Forelimb muscle (tissue), 1 donor: Measurements from ENCODE around the gene NAV3. TPM values are rescaled to one million over a fixed set of nuclear protein-coding genes. Genes with fewer than 3 reads are reported as not detected.

Experiments used
- DNase-seq: peaks from one replicate; pipeline ENCODE4 v3.0.0-alpha.2; 2013; ENCODE audit warnings: low read depth
- polyA plus RNA-seq: library from polyadenylated mRNA; unstranded; fragments of 120-200 nt; gene quantifications from one replicate; pipeline ENCODE4 v1.2.1, GENCODE V29; 2013; ENCODE audit not compliant: insufficient read length

Gene NAV3
- polyA plus RNA-seq, 1 donor: 14.0 TPM

DNA sequence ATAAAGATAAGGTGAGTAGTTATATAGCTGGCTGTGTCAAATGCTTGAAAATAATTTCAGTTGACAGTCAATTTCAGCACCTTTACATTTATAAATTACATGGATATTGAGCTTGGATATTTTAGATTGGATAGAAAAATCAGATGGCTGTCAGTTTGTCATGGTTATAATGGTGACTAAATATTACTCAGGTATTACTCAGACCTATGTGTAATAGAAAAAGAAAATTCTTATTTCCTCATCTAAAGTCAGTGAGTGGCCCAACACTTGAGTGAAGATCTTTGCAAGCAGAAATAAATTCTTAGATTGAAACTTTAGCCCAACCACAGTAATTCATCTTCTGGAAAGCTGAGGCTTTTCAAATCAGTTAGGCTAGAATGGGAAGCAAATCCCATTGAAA is 354.4 kb downstream of the NAV3 start:
- no peak for DNase-seq

DNA sequence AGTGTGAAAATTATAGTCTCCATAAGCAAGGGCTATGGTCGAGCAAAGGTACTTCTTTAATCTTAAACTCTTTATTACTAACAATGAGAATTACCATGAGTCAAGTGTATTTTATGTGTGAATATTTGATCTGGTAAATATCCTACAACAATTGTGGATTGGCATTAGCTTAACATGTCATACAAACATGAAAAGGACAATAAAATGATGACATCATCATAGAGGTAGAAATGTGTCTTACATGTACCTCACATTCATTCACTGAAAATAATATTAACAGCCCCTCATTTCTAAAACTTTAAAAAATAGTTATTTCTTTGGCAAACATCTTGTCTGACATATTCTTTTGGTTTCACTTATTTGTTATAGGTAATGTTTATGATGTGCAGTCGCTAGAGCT is 355.0 kb downstream of the NAV3 start:
- DNase-seq: no peak

DNA sequence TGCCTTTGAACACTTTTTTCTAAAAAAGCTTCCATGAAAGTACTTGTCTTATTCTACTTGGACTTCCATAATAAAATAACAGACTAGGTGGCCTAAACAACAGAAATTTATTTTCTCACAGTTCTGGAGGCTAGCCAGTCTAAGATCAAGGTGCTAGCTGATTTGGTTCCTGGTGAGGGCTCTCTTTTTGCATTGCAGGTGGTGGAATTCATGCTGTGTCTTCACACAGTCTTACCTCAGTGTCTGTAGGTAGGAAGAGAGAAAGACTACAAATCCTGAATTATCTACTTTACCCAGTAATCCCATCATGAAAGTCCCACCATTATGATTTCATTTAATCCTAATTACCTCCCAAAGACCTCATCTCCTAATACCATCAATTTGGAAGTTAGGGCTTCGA is 356.0 kb downstream of the NAV3 start:
- no peak for DNase-seq

DNA sequence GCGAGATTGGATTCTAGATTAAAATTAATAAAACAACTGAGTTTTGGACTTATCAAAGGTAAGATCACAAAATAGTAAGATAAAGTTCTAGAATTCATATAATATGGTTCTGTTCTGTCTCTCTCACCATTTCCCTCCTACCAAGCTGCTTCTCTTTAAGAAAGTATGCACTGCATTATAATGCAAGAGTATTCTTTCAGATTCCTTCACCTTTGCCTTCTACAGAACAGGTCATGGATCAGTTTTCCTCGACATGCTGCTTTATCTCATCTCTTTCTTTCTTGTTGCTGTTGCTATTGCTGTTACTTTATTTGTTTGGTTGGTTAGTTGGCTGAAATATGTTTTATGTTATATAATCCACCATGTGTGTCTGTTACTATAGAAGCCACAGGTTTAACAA is 357.0 kb downstream of the NAV3 start:
- DNase-seq: no peak

DNA sequence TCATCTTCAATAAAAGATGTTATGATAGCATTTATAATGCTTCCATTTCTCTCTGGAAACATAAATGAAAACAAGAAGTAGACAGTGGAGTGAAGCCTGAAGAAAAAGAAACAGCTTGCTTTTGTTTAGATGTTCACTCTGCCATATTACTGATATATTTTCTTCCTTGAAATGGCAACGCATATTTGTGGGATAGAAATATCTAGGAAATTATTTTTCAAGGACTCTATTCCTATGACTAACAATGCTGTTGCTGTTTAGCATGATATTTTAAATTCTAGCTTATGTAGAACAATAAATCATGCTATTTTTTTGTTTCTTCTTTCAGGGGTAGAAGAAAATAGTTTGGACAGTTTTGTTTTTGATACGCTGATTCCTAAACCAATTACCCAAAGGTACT is 359.0 kb downstream of the NAV3 start:
- no peak for DNase-seq

DNA sequence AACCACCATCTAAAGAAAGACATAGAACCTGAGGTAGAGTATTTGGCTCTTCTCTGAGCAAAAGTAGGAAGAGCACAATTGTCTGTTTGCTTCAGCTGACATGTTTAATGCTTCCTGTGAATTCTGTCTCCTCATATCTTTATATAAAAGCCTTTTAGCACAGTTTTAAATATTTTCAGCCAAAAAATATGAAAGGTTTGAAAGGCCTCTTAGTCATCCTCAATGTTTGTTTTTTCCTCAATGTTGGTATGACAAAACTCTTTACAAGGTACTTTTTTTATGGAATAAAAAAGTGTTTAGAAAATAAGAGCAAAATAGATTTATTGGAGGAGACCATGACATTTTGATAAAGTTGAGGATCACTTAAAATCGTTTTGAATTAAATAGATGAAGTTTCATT is 360.9 kb downstream of the NAV3 start:
- no peak for DNase-seq

DNA sequence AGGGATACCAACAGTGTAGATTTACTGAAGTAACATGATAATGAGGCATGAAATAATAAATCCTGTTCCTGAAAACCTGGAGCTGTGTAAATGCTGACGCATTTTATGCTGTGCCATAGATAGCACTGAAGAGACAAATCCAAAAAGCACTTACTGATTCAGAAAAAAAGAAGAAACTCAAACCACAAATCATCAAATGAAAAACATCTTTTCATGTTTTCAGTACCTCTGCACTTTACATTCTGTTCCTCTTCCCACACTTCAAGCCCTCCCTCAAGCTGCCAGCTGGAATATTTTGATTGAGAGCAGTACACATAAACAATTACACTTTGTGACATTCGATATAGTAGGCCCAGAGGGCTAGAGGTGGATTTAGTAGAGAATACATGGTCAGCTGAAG is 362.3 kb downstream of the NAV3 start:
- no peak for DNase-seq

DNA sequence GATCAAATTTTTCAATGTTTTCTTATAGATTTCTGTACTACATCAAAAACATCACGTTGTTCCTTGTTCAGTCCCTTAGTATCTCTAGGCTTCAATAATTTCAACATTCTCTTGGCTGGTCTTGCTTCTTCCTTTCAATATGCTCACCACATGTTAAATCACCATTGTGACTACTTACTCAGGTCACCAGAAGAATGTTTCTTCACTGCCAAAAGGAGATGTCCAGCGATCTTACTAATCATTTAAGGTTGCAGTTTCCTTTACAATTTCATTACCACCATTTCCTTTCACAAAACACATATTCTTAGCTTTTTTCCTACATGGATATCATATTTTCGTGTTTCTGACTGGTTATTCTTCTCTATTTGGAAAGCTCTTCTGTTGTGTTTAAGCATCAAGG is 363.8 kb downstream of the NAV3 start:
- DNase-seq: no peak

DNA sequence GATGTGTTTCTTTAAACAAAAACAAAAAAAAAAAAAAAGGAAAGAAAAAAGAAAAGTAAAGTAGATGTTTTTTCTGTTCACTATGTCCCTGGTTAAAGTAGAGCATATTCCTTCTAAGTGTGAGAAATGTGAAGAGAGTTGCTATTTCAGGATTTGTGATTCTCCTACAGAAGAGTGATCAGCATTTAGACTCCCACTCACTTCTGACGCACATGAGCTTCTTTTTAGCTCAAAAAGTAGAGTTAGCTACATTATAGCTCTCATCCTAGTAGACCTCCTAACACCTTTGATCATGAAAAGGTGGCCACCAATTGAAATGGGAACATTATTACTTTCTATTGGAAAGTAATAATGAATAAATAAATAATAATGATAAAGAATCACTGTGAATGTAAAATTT is 368.2 kb downstream of the NAV3 start:
- no peak for DNase-seq

DNA sequence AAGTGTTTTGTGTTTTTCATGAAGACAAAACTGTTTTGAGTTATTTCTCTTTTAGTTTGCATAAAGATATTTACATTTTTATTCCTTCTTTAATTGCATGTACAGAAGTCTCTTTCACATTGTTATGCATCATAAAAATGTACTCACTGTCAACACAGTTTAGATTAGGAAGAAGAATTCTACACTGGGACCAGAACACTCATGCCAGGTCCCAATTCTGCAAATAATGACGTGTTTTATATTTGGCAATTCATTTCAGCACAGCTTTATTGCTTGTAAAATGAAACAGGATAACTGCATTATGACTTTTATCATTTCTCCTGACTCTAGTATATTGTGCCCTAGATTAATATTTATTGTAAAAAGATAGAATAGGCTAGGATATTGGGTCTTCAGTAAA is 369.2 kb downstream of the NAV3 start:
- DNase-seq: no peak

DNA sequence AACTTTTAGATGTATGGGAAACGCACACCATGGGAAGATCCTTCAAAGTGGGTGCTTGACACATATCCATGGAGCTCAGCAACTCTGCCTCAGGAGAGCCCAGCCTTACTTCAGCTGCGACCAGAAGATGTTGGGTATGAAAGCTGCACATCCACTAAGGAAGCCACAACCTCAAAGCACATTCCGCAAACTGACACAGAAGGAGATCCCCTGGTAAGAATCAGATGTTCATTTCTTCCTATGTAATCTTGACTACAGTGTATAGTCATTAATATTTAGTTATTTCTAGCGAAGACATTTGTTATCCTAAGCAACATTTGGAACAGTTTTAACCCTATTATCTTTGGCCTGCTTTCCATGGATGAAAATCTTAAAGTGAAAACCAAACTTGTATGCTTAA is 374.2 kb downstream of the NAV3 start:
- DNase-seq: no peak

DNA sequence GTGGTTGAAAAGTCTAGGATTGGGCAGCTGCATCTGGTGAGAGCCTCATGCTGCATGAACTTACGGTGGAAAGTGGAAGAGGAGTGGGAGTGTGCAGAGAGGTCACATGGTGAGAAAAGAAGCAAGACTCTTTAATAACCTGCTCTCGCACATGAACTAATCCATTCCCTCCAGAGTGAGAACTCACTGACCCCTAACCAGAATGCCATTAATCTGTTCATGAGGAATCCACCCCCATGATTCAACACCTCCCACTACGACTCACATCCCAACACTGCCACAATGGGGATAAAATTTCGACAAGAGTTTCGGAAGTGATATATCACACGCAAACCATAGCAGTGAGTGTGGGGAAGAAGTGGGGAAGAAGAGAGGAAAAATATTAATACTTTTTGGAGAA is 377.4 kb downstream of the NAV3 start:
- no peak for DNase-seq

DNA sequence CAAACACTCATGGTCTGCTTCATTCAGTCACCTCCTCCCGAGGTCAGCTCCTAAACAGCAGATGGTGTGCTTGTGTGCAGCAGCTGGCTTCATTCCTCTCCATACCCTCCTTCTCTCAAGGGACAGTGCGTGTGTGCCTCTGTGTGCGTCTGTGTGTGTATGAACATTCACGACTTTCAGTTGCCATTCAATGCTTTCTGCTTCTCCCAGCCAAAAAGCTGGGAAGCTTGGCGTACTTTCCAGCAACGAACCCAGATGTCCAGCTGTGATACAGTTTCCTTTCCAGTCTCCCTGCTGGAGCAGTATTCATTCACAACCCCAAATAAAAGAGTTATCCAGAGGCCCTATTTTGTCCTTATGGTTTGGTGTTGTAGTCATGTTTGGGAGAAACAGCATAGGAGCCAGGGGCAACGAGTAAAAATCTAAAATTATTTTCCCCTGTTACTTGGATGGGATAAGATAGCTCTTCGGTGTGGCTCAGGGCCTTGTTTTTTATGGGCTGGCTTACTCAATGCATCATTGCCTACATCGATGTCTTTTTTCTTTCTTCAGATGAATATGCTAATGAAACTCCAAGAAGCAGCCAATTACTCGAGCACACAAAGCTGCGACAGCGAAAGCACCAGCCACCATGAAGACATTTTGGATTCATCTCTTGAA is 379.3 kb downstream of the NAV3 start:
- peak; percentile 47 for DNase-seq

DNA sequence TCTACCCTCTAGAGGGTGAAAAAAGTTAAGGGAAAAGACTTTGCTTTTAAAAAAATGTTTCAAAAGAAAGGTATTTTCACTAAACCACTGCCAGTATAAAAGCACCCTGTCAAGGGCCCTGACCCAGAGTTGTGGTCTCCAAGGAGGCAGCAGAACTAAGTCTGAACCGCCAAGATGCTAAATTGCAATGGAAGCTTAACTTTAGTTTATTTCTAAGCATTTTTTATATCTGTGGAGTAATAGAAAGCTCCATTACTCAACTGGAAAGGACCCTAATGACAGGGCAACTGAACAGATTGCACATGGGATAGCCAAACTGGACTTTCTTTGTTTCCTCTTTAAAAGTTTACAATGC is 379.8 kb downstream of the NAV3 start:
- no peak for DNase-seq

DNA sequence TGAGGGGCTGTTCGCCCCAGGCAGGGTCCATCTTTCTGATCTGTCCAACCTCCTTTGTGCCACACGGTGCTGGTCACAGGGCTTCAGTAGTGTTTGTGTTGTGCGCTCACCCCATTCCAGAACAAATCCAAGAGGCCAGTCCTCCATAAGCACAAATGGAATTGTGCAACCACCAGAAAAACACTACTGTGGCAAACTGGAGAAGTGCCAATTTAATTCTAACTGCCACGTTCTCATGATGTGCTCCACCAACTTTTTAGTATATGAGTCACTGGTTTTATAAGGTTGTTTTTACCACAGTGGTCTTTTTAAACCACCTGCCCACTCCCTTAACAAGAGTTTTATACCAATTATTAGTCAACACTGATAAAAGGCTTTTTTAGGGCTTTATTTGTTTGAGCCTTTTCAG is 380.2 kb downstream of the NAV3 start:
- no peak for DNase-seq

DNA sequence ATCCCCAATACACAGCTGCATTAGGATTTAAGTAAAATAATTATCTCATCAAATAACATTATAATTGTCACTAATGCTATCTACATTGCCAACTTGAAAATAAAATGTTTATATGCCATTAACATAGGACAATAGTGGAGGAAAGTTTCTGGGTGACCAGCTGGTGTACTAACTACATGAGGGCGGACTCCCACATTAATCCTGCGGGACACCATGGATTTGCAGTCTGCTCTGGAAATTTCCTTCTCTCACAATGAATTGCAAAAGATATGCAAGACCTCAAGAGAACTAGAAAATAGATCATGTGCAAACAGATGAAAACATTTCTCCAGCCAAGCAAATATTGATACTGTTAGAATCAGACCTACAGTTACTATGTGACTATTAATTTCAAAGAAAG is 390.1 kb downstream of the NAV3 start:
- DNase-seq: no peak

DNA sequence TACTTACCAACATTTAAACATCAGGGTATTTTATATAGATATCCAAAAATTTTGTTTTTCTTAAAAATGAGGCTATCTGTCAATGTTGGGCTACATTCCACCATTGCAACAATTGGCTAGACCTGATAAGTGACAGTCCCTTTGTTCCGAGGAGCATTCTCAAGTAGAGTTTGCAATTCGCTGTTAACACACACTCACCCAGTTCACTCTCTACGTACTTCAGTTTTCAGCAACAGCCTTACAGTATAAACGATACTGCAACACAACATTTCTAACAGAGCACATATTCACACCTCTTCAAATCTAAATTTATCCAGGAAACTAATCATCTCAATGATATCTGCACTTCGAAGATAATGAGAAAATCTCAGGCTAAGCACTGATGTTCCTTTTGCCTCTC is 393.5 kb downstream of the NAV3 start:
- DNase-seq: no peak

DNA sequence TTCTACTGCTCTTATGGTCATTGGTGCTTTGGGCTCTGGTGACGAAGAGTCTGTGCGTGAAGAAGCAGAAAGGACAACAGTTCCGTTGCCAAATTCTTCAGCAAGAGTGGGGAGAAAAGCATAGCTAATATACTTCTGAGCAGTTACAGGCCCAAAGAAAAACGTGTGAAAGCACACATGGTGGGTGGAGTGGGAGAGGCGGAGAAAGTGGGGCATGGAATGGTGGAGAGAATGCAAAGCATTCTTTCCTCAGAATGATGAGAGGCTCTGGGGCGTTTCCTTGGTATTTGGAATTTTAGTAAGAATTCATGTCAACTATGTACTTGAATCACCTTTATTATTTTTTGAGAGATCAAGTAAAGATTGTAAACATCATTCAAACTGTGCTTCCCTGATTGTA is 396.1 kb downstream of the NAV3 start:
- DNase-seq: no peak

DNA sequence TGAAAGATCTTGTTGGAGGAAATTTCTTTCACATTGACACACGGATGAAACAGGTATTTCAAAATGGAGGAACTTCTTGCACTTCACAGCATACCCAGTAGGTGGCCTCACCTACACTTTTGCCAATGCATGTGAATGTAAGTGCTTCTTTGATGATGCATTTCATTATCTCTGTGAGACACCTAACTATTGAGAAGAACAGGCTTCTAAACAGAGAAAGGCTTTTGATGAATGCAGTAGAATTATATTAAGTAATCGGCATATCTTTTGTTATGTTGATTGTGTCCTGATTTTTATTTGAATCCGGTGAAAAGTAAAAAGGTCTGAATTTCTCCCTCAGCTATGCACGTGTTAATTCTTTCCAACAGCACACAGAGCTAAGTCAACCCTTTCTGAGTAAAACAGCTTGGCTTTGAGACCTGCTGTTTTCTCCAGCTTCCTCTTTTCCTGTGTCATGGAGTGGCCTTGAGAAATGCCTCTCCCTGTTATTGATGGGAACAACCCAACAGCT is 399.0 kb downstream of the NAV3 start:
- DNase-seq: no peak

DNA sequence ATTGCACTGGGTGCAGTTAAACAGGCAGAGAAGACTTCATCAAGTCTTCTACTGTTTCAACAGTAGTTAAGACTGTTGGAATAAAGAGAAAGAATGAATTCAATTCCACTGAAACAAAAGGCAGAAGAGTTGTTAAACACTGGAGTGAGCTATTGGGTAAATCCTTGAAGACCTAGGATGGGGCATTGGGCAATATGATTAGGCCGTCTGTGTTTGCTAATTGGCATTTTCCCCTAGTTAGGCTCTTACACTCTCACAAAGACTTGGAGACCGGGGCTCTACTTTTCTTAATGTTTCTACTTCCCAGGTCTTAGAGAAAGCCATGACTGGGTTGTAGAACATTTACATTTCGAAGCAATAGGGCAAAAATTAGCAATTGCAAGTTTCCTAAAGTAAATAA is 402.1 kb downstream of the NAV3 start:
- no peak for DNase-seq

DNA sequence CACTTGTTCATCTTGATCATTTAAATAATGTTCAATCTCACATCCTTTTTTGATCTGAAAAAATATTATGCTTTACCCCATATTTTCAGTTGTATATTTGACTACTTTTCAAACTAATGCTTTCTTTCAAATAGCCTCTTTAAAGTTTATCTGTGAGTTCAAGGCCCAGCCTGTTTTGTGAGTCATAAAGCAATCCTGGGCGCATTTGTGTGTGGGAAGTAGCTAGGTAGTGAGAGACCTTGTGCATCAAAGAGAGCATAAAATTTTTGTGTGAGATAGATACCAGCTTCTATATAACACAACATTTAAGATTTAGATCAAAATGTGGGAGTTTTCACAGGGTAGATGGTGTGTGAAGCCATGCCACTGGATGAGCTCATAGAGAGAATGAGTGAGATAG is 405.6 kb downstream of the NAV3 start:
- no peak for DNase-seq

DNA sequence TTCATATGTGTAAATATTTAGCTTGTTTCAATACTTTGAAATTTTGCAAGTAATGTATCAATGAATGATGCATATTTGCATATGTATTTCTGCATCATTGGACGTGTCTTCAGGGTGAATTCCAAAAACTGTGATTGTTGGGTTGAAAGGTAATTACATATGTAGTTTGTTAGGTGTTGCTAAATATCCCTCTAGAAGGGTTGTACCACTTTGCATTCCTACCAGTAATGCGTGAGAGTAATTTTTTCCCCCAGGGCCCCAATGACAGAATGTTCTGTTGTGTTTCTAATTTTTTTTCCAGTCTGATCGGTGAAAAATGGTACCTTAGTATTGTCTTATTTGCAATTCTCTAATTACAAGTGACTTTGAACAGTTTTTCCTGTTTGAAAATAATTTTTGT is 408.9 kb downstream of the NAV3 start:
- no peak for DNase-seq

DNA sequence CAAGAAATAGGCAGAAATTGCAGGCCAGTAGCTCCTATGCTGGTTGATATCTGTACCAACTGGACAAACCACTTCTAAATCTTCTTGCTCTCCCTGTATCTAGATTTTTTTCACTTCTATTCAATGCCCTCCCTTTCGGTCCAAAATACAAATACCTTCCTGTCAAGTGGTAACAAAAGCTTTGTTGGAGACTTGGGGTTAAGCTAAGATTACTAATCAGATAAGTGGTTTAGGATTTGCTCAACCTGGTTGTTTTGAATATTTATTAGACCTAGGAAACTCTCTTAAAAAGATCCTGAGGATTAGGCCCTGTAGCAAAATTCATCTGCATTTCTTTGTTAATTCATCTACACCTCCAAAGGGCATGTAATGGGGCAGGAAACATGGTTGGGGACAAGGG is 410.1 kb downstream of the NAV3 start:
- no peak for DNase-seq

DNA sequence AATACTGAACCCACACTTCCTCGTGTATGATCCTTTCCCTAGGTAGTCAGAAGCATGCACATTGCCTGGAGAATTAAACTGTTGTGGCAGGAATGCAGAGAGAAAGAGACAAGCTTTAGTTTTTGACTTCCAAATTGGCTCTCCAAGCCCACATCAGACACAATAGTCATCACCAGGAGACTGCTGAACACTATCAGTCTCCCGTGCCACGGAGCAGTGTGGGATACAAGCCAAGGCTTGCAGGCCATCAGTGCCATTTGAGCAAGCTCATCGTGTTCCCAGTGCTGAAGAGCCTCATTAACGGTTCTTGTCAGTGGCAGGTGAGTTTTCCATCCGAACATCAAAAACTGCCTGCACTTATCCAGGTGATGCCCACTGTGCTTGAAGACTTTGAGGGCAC is 410.8 kb downstream of the NAV3 start:
- no peak for DNase-seq
